ENCODE results near the gene DNER.

- TF ChIP-seq CTCF (IDR thresholded peaks at IDR 0.05; ENCODE audit: low read depth, low read length, missing input control) (no peak), YY1 (IDR thresholded peaks at IDR 0.05) (no peak), MAX (IDR thresholded peaks at IDR 0.05) (no peak)
These were observed 47.3 kb upstream of the DNER start for GRCh38 chr2:229761663-229762062.
